DOHH2 (cell line): ENCODE results near the gene ZNF101.

Source experiments
- CTCF ChIP-seq: fragments of 200-600 bp; sonication (generic); IDR thresholded peaks from one replicate; pipeline ENCODE4 v1.5.1; 2014; ENCODE audit warnings: antibody characterized with exemption, mild to moderate bottlenecking, low read depth, low read length; ENCODE audit not compliant: poor library complexity, severe bottlenecking
- EZH2phosphoT487 ChIP-seq: fragments of 200-600 bp; sonication (generic); IDR thresholded peaks from 2 replicates; pipeline ENCODE4 v1.6.1; 2017; ENCODE audit warnings: borderline replicate concordance, mild to moderate bottlenecking, antibody characterized with exemption, low read length, moderate library complexity, mixed read lengths

- TF ChIP-seq CTCF (no peak), EZH2phosphoT487 (no peak)
Observed at GRCh38 chr19:19655051-19655594, 13.5 kb upstream of the ZNF101 start.
